GM10266 (cell line): ENCODE results near the gene KIF27.
A peak's percentile ranks its signal among the peaks of the same experiment; 100 is the strongest.

Source experiments
- DNase-seq: peaks from one replicate; pipeline ENCODE4 v3.0.0; 2012; ENCODE audit errors: extremely low spot score
- CTCF ChIP-seq: IDR thresholded peaks from 2 replicates; pipeline ENCODE4 v1.5.1; 2012; ENCODE audit warnings: mild to moderate bottlenecking, low read depth; ENCODE audit not compliant: control insufficient read depth, insufficient read depth; ENCODE audit errors: missing control alignments

Gene KIF27

GRCh38 chr9:83920927-83921707 lies at the start of gene KIF27:
TSS of gene KIF27 (minus strand) at chr9:83921432. CDS start at chr9:83915591, 5,841 bp downstream.
- TF ChIP-seq CTCF: peak; percentile 31
- peak; percentile 95 for DNase-seq

GRCh38 chr9:83969602-83970001 lies 48.4 kb upstream of the KIF27 start:
- no peak for DNase-seq
- no peak for TF ChIP-seq CTCF

- DNase-seq: no peak
Measured at GRCh38 chr9:83967073-83967472, 45.8 kb upstream of the KIF27 start.

GRCh38 chr9:83966209-83966582 lies 45.0 kb upstream of the KIF27 start:
- TF ChIP-seq CTCF: no peak
- no peak for DNase-seq

More at GRCh38 chr9:83967073-83967472, 45.8 kb upstream of the KIF27 start:
- TF ChIP-seq CTCF: no peak

GRCh38 chr9:83965350-83966208 lies 44.3 kb upstream of the KIF27 start:
- TF ChIP-seq CTCF: no peak
- DNase-seq: no peak

GRCh38 chr9:83964973-83965349 lies 43.7 kb upstream of the KIF27 start:
- DNase-seq: no peak
- TF ChIP-seq CTCF: no peak

- DNase-seq: no peak
- TF ChIP-seq CTCF: no peak
Measured at GRCh38 chr9:83962165-83962564, 40.9 kb upstream of the KIF27 start.
